Inflammatory macrophage treated with lipopolysaccharide for 4 hours (primary cell): ENCODE data around the gene DNASE1L1.

Experiments
- DNase-seq: peaks from one replicate; pipeline ENCODE4 v3.0.0-alpha.2; 2020

The DNASE1L1 gene

DNA sequence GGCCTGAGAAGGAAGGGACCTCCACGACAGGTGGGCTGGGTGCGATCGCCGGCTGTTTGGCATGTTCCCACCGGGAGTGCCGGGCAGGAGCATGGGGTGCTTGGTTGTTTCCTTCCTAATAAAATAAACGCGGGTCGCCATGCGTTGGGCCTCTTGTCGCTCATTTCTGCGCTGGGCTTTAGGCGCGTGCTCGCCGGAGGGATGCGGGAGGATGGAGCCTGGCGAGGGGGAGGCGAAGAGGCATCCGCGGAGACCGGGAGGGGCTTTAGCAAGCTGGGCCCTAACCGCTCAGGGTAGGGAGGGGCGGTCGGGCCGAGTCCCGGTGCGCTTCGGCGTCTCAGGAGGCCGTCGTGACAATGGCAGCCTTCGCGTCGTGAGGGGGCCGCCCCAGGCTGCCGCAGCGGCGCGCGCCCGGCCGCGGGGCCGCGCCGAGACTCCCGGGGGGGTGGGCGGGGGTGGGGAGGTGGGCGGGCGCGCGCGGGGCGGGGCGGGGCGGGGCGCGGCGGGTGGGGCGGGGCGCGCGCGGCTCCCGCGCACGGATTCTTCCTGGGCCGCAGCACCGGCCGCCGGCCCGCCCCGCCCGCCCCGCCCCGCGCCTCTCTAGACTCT, 27.4 kb upstream of the DNASE1L1 start:
- DNase-seq = peak; percentile 42

DNA sequence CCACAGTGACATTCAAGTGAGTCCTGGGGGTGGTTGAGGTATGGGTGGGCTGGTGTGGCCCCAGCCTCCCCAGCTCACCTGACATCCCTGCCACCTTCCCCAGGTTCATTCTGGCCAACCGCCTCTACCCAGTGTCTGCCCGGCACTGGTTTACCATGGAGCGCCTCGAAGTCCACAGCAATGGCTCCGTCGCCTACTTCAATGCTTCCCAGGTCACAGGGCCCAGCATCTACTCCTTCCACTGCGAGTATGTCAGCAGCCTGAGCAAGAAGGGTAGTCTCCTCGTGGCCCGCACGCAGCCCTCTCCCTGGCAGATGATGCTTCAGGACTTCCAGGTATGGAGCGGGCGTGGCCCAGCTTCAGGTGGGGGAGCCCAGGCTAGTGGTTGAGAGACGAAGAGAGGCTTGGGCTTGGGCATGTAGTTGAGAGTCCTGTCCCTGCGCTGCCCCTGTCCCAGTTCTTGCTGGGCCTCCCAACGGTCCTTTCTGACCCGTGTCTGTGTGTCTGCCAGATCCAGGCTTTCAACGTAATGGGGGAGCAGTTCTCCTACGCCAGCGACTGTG, 26.2 kb upstream of the DNASE1L1 start:
- DNase-seq = no peak

DNA sequence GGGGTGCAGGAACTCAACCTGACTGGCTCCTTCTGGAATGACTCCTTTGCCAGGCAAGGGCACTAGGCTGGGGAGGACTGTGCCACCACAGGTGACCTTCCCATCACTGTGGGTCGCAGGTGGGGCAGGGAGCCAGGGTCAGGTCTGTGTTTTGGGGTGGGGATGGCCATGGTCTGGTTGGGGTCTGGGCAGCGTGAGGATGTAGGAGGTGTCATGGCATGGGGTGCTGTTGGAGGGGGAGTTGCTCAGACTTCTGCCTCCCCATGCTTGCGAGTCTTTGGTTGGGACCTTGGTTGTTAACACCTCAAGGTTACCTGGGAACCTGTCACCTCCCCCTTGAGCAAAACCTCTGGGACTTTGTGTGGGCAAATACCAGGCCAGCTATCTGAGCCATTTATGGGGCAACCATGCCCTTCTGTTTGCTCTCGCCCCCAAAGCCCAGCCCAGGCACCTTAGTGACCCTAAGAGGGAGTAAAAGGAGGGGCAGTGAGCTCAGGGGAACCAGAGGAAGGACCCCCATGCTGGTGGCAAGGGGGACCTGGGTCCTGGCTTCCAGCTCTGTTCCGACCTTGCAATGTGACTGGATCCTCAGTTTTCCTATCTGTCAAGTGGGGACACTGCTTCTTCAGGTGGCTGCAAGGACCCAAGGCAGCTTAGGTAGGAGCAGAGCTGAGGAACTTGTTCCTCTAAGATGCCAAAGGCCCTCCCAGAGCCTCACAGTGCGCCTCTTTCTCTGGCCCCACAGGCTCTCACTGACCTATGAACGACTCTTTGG, 25.5 kb upstream of the DNASE1L1 start:
- DNase-seq = no peak

DNA sequence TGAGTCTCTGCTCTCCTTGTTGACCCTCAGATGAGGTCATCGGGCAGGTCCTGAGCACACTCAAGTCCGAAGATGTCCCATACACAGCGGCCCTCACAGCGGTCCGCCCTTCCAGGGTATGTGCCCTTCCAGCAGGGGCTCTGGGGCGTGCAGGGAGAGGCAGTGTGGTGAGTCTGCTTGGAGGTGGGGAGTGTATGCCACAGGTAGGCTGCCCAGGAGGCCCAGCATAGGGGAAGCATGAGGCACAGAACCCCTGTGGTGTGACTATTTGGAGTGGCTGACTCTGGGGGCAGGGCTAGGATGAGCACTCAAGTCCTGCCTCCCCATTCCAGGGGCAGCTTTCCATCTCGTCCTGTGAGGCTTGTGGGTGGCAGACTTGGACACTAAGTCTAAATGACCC, 24.6 kb upstream of the DNASE1L1 start:
- DNase-seq = no peak

DNA sequence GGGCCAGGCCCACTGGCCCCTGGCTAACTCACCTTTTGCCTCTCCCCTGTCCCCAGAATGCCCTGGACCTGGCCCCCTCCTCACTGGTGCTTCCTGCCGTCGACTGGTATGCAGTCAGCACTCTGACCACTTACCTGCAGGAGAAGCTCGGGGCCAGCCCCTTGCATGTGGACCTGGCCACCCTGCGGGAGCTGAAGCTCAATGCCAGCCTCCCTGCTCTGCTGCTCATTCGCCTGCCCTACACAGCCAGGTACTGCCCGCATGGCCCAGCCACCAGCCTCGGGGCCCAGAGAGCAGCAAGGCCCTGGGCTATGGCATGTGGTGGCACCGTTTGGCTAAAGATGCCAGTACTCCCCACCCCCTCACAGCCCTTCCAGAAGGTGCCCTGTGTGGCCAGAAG, 23.2 kb upstream of the DNASE1L1 start:
- DNase-seq = no peak

DNA sequence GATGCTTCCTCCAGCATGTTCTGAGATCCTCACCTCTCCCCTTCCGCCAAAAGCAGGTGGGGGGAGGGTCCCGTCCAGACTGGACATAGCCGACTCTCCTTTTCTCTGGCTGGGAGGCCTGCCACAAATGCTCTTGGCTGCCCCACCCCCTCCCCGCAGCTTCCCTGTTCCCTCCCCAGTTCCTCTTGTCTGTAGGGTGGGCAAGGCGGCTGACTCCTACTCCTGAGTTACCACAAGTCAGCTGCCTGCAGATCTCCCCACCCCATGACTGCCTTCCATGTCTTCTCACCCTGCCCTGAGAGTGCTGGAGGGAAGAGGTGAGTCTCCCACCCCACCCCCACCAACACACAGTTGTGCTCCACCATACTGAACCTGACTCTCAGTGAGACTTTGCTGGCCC, 22.3 kb upstream of the DNASE1L1 start:
- peak; percentile 84 for DNase-seq

DNA sequence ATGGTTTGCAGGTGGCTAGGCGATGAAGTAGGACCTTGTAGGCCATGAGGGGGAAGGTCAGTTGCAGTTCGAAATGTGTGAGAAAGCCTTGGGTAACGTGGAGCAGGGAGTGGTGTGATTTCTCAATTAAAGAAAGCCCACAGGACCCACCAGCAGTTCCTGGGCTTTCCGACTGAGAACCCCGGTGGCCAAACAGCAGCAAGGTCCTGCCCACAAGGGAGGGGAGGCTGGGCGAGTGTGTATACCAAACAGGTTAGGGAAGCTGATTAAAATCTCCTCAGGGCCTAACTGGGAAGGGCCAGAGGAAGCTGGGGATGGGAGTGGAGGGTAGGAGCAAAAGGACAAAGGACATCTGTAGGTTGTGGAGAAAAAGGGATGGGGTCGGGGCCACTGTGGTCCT, 21.9 kb upstream of the DNASE1L1 start:
- peak; percentile 87 for DNase-seq

DNA sequence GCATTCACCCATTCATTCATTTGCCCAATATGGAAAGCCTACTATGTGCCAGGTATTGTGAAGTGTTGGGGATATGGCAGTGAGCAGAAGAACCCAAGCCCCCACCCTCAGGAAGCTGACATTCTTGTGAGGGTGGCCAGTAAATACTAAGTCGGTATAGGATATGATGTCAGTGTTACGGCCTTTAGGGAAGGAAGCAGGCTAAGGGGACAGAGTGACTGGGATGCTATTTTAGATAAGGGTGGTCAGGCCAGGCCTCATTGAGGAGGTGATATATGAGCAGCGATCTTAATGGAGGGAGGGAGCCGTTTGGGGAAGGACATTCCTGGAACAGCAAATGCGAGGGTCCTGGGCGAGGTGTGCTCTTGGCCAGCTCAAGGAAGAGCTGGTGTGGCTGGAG, 21.4 kb upstream of the DNASE1L1 start:
- DNase-seq = peak; percentile 58

DNA sequence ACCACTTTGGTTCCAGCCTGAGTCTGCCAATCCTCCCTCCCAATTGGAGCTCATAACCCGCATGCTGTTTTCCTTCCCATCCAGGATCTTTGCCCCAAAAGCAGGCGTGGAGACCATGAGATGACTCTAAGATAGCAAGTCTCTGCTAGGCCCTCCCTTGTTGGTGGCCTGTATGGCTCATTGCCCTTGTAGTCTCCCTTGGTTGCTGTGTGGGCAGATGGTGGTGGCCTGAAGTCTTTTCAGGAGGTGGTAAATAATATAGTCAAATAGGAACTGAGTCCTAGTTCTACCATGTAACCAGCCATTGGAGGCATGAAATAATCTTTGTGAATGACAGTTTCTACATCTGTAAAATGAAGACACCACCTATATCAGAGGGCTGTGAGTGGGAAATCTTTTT, 20.7 kb upstream of the DNASE1L1 start:
- peak; percentile 55 for DNase-seq

DNA sequence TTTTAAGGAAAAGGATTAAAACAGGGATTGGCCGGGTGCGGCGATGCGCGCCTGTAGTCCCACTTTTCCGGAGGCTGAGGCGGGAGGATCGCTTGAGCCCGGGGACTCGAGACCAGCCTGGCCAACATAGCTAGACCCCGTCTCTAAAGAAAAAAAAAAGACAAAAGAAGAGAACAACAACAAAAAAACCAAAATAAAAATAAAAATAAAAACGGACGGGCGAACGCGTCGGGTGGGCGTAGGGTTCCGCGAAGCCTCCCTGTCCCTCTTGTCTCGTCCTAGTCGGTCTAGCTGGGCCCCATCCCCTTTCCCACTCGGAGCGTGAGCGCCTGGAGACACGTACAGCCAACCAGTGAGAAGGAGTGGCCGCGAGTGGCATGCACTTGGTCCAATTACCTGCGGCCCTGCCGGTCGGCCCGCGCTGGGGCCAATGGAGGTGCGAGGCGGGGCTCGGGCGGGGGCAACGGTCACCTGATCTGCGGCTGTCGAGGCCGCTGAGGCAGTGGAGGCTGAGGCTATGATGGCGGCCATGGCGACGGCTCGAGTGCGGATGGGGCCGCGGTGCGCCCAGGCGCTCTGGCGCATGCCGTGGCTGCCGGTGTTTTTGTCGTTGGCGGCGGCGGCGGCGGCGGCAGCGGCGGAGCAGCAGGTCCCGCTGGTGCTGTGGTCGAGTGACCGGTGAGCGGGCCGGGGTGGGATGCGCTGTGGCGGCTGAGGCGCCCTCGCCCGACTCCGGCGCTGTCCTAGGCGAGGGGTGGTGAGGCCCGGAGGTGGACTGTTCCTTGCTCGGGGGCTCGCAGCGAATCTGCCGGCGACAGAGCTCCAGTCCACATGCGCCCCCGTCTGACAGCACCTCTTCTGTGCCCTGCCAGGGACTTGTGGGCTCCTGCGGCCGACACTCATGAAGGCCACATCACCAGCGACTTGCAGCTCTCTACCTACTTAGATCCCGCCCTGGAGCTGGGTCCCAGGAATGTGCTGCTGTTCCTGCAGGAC, 19.4 kb upstream of the DNASE1L1 start, which contains the start of gene ATP6AP1:
Gene ATP6AP1, plus strand, starts transcription at position 502 of the 996 bp plus-strand sequence. Its CDS starts 16 bp downstream, at position 518.
- peak; percentile 94 for DNase-seq

DNA sequence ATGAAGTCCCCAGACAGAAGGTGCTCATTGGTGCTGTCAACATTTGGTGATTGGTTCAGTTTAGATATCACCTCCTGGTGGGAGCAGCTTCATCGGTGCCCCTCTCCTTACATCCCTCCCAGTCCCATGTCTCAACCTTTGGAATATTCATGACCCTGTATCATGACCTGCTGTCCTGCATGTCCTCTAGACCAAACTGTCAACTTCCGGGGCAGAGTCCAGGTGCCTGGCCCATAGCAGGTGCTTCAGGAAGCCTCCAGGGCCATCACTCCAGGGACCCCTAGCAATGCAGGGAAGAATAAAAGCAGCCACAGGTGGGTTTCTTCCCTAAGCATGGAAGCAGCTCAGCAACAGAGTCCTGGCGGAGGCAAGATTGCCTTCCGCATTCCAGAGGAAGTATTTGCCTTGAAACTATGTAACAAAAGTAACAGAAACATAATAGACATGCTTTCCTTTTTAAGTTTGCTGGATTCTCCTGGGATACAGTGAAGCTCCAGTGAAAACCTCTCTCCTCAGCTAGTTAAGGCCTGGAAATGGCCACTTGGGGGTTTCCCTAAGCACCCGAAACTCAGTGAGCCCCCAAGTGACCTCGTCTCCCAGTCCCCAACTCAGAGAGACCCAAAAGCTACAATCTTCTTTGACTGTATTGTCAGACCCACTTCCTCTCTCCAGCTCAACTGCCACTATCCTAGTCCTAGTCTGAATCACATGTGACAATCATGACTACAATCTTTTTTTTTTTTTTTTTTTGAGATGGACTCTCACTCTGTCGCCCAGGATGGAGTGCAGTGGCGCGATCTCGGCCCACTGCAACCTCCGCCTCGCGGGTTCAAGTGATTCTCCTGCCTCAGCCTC, 18.1 kb upstream of the DNASE1L1 start:
- peak; percentile 56 for DNase-seq

DNA sequence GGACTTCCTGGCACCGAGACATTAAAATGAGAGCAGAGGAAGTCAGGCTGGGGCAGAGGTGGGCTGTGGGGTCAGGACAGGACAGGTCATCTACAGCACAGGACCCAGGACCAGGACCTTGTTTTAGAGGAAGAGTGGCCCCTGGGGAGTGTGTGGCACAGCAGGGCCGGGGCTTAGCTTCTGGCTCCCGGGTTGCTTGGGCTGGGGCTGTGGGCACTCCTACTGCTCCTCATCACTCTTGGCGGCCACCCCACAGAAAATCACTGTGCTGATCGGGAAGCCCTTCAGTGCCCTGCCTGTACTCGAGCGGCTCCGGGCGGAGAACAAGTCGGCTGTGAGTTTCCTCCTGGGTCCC, 11.3 kb upstream of the DNASE1L1 start:
- DNase-seq = no peak

DNA sequence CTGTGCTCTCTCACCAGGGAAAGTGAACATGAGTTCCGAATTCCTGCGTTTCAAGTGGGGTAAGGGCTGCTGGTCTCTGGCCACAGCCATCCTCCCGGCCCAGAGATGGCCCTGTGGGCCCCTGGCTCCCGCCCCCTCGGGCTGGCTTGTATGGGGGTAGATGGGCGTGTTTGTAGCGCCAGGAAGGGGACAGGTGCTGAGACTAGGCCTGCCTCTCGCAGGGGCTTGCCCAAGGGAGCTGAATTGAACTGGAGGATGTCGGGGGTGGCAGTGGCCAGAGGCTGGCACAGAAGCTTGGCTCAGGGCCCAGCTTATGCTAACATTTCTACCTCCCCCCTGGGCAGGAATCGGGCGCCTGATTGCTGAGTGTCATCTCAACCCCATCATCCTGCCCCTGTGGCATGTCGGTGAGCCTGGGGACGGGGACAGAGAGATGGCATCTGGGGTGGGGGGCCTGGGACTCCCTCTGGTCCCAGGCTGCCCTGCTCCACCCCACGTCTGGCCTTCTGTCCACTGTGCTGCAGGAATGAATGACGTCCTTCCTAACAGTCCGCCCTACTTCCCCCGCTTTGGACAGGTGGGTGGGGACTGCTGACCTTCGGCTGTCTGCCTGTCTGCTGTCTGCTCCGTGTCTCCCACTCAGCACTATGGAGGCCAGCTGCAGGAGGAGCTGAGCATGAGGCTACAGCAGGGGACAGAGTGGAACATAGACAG, 10.8 kb upstream of the DNASE1L1 start:
- no peak for DNase-seq

DNA sequence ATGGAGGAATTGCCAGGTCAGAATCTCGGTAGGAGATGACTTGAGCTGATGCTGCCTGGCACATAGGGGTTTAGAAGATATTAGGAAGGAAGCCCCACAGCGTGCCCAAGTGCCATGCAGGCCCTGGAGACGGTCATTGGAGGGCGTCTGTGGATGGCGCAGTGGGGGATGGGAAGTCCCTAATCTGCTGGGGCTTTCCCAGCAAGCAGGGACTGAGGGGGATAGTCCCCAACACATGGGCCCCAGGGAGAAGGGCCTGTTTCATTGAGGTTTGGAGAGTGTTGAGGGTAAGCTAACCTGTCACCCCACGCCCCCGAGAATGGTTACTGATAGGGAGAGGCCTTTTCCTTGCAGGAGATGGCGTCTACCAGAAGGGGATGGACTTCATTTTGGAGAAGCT, 10.1 kb upstream of the DNASE1L1 start:
- no peak for DNase-seq

DNA sequence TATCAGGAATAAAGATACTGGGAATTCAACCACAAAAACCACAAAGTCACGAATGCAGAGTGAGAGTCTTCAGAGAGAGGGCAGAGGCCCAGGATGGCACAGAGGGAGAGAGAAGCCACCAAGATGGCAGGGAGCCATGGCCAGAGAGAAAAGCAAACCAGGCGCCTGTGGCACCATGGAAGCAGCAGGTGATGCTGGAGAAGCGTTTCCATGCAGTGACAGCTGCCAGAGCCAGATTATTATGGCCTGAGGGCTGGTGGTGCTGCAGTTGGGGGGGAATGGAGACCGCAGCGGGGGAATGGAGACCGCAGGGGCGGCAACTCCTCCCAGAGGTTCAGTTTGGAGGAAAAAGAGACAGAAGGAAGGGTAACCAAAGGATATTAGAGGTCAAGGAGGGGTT, 8.1 kb upstream of the DNASE1L1 start:
- DNase-seq = no peak

DNA sequence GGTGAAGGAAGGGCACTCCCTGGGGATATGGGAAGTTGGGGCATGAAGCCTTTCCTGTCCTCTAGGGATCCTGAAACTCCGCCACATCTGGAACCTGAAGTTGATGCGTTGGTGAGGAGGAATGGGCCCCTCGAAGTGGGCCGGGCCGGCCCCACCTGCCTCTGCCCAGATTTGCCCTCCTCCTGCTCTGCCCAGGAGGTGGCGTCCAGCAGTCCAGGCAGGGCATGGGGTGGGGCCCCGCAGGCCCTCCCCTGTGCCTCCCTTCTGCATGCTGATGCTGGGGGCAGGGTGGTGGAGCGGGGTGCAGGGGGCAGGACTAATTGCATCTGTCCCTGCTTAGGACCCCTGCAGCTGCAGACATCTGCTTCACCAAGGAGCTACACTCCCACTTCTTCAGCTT, 4.1 kb upstream of the DNASE1L1 start:
- DNase-seq = no peak

DNA sequence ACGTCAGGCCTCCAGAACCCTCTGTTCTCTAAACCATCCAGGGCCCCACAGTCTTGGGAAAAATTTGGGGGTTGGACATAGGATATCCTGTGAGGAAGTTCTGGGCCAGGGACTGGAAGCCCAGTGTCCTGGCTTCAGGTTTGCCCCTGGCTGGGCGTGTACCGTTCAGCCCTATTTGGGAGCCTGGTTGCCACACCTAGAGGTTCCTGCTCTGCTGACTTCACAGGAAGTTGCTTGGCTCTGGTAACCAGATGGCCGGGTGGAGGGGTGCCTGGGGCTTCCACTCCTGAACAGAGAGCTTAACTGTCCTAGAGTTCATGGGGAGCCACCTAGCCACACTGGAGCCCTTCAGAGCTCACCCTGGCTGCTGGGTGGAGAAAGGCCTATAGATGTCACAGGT, 3.4 kb upstream of the DNASE1L1 start:
- DNase-seq = peak; percentile 37

DNA sequence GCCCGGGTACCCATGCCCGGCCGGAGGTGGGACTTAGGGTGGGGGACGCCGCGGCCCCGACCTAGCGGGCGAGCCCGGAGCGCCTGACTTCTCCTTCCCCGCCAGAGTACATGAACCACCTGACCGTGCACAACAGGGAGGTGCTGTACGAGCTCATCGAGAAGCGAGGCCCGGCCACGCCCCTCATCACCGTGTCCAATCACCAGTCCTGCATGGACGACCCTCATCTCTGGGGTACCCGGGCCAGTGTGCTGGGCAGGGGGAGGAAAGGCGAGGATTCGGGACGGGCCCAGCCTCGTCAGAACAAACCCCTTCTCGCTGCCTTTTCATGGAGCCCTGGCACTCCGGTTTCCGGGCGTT, 2.9 kb upstream of the DNASE1L1 start:
- DNase-seq = peak; percentile 42

DNA sequence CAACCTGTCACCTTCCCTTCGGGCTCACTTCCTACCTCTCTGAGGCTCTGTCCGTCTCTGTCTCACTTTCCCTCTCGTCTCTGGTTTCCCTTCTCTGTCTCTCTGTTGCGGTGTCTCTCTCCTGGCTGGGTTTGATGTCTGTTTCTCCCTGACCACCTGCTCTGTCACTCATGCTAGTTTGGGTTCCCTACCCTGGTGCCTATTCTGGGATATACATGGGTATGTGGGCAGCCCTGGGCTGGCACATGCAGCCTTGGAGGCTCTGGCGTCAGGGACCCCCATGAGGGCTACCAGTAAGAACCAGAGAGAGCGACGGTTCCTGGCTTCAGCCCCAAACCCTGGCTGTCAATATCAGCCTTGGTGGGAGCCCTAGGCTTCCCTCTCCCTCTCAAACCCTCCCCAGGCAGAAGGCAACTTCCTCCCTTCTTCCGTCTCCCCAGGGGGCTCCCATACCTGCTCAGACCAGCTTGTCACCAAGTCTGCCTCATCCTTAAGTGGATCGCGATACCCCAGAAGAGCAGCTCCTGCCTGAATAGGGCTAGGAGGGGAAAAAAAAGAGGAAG, 314 bp downstream of the DNASE1L1 start:
- no peak for DNase-seq

DNA sequence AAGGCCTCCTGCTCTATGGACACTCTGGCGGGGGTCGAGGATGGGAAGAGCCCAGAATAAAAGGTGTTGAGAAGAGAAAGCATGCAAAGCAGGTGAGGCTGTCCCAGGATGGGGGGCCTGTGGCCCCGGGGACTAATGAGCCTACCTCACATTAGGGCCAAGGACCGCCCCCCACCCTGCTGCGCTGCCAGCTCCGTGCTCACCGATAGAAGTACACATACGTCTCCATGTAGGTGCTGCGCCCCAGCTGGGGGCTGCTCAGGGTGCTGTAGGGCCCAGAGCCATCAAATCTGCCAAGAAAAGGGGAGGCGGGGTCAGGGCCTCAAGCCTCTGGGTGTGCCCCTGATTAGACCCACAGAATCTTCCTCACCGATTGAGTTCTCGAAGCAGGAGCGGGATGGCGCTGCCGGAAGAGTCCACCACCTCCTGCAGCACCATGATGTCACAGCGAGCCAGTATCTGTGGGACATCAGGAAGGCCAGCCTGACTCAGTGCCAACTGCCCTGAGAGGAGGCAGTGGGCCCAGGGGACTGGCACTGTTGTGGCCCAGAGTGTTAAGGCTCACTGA, 4.3 kb downstream of the DNASE1L1 start:
- DNase-seq = no peak

DNA sequence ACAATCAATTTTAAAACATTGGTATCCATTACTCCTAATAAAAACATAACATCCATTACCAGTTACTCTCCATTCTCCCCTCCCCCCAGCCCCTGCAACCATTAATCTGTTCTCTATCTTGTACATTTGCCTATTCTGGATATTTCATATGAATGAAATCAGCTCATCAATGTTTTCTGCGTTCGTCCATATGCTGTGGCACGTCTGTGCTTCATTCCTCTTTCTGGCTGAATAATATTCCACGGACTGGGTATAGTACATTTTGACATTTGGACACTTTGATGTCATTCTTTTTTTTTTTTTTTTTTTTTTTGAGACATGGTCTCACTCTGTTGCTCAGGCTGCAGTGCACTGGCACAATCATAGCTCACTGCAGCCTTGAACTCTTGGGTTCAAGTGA, 5.2 kb downstream of the DNASE1L1 start:
- no peak for DNase-seq
